GM12874 (cell line): Measurements from ENCODE around the gene AHRR.

Source experiments
- TF ChIP-seq, protein P1 (sequence below): IDR thresholded peaks from 2 replicates; pipeline ENCODE4 v1.5.1; 2011; ENCODE audit warnings: low read depth, mild to moderate bottlenecking, control low read depth, low read length, moderate library complexity; ENCODE audit not compliant: insufficient read depth

AHRR gene

DNA sequence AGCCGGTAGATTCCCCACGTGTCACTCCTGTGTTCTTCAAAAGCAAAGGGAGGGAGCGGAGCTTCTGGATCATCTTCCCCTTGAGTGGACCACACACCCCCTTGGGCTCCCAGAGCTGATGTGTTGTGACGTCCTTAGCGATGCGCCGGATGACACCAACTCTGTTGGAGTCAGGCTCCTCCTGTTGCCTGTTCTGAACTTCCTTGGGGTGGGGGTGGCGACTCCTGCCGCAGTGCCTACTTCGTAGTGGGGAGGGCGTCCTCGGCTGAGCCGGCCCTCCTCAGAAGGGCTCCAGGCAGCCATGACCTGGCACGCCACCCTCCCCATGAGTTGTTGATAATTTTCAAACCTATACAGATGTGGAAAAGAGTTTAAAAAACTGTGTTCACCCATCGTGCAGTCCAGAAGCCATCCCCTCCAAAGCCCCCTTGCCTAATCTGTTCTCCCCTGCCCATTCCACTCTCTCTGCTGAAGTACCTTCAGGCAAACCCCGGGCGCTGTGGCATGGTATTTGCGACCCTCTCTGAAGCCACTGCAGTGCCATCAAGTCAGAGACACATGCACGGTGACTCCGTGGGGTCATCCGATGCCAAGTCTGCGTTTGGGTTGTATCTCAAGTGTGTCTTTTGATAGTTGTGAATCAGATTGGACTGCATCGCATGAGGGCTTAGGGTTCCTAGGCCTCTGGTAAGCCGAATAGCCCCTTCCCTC is 138.2 kb downstream of the AHRR start:
- TF ChIP-seq, protein P1, sequence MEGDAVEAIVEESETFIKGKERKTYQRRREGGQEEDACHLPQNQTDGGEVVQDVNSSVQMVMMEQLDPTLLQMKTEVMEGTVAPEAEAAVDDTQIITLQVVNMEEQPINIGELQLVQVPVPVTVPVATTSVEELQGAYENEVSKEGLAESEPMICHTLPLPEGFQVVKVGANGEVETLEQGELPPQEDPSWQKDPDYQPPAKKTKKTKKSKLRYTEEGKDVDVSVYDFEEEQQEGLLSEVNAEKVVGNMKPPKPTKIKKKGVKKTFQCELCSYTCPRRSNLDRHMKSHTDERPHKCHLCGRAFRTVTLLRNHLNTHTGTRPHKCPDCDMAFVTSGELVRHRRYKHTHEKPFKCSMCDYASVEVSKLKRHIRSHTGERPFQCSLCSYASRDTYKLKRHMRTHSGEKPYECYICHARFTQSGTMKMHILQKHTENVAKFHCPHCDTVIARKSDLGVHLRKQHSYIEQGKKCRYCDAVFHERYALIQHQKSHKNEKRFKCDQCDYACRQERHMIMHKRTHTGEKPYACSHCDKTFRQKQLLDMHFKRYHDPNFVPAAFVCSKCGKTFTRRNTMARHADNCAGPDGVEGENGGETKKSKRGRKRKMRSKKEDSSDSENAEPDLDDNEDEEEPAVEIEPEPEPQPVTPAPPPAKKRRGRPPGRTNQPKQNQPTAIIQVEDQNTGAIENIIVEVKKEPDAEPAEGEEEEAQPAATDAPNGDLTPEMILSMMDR, result no peak

GRCh38 chr5:460273-460625 is 138.7 kb downstream of the AHRR start:
- TF ChIP-seq, protein P1, result no peak

DNA sequence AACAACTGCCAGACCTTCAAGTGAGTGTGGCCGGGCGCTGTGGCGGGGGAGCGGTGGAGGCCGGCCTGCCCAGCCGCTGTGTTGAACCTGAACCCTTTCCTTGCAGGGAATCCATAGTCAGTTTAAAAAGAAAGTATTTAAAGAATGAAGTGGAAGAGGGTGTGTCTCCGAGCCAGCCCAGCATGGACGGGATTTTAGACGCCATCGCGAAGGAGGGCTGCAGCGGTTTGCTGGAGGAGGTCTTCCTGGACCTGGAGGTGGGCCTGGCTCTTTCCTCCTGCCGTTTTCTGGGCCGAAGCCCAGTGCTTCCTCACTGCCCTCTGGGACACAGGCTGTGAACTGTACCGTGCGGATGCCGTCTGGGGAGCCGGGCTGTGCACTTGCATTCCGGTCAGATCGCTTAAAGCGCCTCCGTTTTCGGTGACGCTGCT is 140.6 kb downstream of the AHRR start:
- TF ChIP-seq, protein P1, result no peak

GRCh38 chr5:463301-463700 is 141.8 kb downstream of the AHRR start:
- TF ChIP-seq, protein P1, result no peak

DNA sequence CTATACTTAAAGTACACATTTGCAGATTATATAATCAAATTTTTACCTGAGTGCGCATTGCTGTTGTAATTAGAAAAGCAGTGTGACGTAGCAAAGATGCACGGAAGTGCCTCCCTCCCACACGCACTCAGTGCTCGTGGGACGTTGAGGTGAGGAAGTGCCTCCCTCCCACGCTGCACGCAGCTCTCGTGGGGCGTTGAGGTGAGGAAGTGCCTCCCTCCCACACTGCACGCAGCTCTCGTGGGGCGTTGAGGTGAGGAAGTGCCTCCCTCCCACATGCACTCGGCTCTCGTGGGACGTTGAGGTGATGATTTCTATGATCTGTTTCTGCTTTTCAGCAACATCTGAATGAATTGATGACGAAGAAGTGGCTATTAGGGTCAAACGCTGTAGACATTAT is 142.4 kb downstream of the AHRR start:
- TF ChIP-seq, protein P1, result no peak

DNA sequence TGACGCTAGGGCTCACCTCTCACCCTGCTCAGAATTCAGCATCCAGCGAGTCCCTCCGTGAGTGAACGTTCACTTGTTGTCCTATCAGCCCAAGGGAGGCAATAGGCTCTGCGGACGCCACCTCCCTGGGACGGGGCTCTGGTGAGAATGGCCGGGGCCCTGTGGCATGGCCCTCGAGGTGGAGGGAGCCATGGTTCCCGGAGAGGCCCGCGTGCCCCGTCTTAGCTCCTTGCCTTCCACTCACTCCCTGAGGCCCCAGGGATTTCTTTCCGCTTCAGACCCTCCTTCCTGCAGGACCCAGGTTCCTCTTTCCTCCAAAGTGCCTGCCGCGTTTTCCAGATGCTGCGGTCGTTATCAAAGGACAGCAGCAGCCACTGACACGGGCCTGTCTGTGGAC is 142.9 kb downstream of the AHRR start:
- TF ChIP-seq, protein P1, result no peak

GRCh38 chr5:464843-465590 is 143.5 kb downstream of the AHRR start:
- TF ChIP-seq, protein P1, result no peak
